SH-SY5Y (cell line): Measurements from ENCODE around the gene TOX3.

Experiments
- GATA2 ChIP-seq: IDR thresholded peaks from 2 replicates; pipeline ENCODE4 v1.6.1; 2011; ENCODE audit warnings: mild to moderate bottlenecking, low read depth, low read length
- GATA3 ChIP-seq: IDR thresholded peaks from 2 replicates; pipeline ENCODE4 v1.6.1; 2011; ENCODE audit warnings: low read depth, mild to moderate bottlenecking, low read length, moderate library complexity

DNA sequence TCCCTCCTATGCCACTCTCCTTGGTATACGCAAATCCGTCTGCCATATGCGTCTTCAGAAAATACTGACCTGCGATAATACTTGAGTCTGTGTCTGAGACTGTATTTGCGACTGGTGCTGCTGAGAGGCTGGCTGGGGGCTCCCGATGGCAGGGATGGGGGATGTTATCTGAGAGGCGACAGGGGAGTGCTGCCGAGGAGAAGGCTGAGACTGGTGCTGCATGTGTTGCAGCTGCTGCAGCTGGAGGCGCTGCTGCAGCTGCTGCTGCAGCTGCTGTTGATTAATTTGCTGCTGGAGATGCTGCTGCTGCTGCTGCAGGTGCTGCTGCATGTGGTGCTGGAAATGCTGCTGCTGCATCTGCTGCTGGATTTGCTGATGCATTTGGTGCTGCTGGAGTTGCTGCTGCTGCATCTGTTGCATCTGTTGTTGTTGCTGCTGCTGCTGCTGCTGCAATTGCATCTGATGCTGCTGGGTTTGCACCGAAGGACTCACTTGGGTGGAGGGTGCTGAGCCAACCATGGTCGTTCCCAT lies 107.7 kb downstream of the TOX3 start:
- TF ChIP-seq GATA2 (no peak), GATA3 (no peak)
